ENCODE measurements around the gene FBXO30. TPM values are rescaled to one million over a fixed set of nuclear protein-coding genes. Genes with fewer than 3 reads are reported as not detected.

The FBXO30 gene
- total and polyA plus RNA-seq, 4 donors: 0.90 to 15.5 (median 3.5) TPM

DNA sequence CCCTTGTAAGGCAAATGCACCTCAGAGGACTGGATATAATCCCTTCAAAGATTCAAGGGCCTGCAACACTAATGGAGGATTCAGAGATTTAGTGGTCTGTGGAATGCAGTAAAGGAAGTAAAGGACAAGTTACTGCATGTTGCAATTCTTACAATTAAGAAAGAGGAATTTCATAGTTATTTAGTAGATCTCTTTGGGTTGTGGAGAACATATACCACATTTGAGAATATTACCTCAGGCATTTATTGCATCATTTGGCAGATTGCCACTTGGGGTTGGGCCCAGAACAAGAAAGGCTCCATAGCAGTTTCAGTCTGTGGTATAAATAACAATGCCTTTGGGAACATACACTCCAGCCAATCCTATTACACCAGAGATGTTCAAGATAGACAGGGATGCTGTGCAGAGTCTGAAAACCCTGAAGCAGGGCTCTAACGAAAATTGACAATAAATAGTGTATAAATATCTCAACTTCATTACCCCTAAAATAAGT, 58.4 kb downstream of the FBXO30 start:
- no peak overlapping the region for H3K4me3 ChIP-seq (ENCODE audit: low read depth in 1 of 3, low read length in 3 of 3)
- no peaks in the 10 kb centered on the region for H3K9me3 ChIP-seq (ENCODE audit: control insufficient read depth in 4 of 4, low read length in 3 of 4)
- DNase-seq (ENCODE audit: low spot score): no peak
- no peak overlapping the region for H3K27ac ChIP-seq (ENCODE audit: low read depth in 1 of 2, low read length in 2 of 2)
- H3K36me3 ChIP-seq (ENCODE audit: control insufficient read depth in 4 of 4, insufficient read depth in 3 of 4, low read depth in 1 of 4, low read length in 3 of 4): no peaks in the 10 kb centered on the region
- WGBS: 65% methylated on average over 1 of the region's 1 CpG
- H3K4me1 ChIP-seq (ENCODE audit: control insufficient read depth in 4 of 4, insufficient read depth in 4 of 4, low read length in 3 of 4): no peaks in the 10 kb centered on the region
- TF ChIP-seq, protein P1, sequence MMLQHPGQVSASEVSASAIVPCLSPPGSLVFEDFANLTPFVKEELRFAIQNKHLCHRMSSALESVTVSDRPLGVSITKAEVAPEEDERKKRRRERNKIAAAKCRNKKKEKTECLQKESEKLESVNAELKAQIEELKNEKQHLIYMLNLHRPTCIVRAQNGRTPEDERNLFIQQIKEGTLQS (IDR thresholded peaks at IDR 0.05): peak; percentile 72
- TF ChIP-seq YY1 (IDR thresholded peaks at IDR 0.05): no peak
- no peaks in the 10 kb centered on the region for H3K27me3 ChIP-seq (ENCODE audit: control insufficient read depth in 4 of 4, insufficient read depth in 4 of 4, low read length in 3 of 4)
- no peak overlapping the region for H3K9ac ChIP-seq (ENCODE audit: low read depth in 1 of 2, low read length in 2 of 2)

DNA sequence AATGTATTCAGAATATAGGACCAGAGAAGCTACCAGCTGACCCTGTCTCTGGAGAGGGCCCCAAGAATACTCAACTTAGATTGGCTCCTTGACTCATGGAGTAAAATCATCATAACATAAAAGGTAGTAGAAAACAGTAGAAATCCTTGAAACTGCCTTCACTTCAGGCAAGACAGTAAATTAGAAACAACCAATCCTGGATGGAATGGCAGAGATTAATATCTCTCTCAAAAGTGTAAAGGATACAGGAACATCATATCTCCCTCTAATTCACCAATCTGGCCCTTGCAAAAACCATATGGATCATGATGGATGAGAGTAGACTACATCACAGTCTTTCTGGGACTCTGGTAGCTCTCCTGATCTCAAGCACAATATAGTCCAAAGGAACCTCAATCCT, 58.9 kb downstream of the FBXO30 start:
- Histone ChIP-seq H3K9ac (ENCODE audit: low read depth in 1 of 2, low read length in 2 of 2) (no peak overlapping the region), H3K27ac (ENCODE audit: low read depth in 1 of 2, low read length in 2 of 2) (no peak overlapping the region), H3K4me3 (ENCODE audit: low read depth in 1 of 3, low read length in 3 of 3) (no peak overlapping the region), H3K9me3 (ENCODE audit: control insufficient read depth in 4 of 4, low read length in 3 of 4) (no peaks in the 10 kb centered on the region), H3K36me3 (ENCODE audit: control insufficient read depth in 4 of 4, insufficient read depth in 3 of 4, low read depth in 1 of 4, low read length in 3 of 4) (no peaks in the 10 kb centered on the region), H3K27me3 (ENCODE audit: control insufficient read depth in 4 of 4, insufficient read depth in 4 of 4, low read length in 3 of 4) (no peaks in the 10 kb centered on the region), H3K4me1 (ENCODE audit: control insufficient read depth in 4 of 4, insufficient read depth in 4 of 4, low read length in 3 of 4) (no peaks in the 10 kb centered on the region)
- no peak for DNase-seq (ENCODE audit: low spot score)
- TF ChIP-seq SP1 (IDR thresholded peaks at IDR 0.05) (no peak), FOXA1 (IDR thresholded peaks at IDR 0.05) (no peak), JUND (IDR thresholded peaks at IDR 0.05) (no peak), RXRA (IDR thresholded peaks at IDR 0.05) (no peak), FOXA2 (IDR thresholded peaks at IDR 0.05) (no peak), EGR1 (IDR thresholded peaks at IDR 0.05; ENCODE audit: low read depth in 2 of 2) (no peak), GABPA (IDR thresholded peaks at IDR 0.05 in 1 of 2, conservative IDR thresholded peaks at IDR 0.05 in 1 of 2) (no peak), NR2F2 (IDR thresholded peaks at IDR 0.05) (no peak), YY1 (IDR thresholded peaks at IDR 0.05) (no peak), HNF4A (conservative IDR thresholded peaks at IDR 0.05) (no peak), HNF4G (IDR thresholded peaks at IDR 0.05) (no peak)
- TF ChIP-seq, protein P1 (IDR thresholded peaks at IDR 0.05): no peak
- TF ChIP-seq, protein P2, sequence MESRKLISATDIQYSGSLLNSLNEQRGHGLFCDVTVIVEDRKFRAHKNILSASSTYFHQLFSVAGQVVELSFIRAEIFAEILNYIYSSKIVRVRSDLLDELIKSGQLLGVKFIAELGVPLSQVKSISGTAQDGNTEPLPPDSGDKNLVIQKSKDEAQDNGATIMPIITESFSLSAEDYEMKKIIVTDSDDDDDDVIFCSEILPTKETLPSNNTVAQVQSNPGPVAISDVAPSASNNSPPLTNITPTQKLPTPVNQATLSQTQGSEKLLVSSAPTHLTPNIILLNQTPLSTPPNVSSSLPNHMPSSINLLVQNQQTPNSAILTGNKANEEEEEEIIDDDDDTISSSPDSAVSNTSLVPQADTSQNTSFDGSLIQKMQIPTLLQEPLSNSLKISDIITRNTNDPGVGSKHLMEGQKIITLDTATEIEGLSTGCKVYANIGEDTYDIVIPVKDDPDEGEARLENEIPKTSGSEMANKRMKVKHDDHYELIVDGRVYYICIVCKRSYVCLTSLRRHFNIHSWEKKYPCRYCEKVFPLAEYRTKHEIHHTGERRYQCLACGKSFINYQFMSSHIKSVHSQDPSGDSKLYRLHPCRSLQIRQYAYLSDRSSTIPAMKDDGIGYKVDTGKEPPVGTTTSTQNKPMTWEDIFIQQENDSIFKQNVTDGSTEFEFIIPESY (IDR thresholded peaks at IDR 0.05): no peak
- TF ChIP-seq, protein P3, sequence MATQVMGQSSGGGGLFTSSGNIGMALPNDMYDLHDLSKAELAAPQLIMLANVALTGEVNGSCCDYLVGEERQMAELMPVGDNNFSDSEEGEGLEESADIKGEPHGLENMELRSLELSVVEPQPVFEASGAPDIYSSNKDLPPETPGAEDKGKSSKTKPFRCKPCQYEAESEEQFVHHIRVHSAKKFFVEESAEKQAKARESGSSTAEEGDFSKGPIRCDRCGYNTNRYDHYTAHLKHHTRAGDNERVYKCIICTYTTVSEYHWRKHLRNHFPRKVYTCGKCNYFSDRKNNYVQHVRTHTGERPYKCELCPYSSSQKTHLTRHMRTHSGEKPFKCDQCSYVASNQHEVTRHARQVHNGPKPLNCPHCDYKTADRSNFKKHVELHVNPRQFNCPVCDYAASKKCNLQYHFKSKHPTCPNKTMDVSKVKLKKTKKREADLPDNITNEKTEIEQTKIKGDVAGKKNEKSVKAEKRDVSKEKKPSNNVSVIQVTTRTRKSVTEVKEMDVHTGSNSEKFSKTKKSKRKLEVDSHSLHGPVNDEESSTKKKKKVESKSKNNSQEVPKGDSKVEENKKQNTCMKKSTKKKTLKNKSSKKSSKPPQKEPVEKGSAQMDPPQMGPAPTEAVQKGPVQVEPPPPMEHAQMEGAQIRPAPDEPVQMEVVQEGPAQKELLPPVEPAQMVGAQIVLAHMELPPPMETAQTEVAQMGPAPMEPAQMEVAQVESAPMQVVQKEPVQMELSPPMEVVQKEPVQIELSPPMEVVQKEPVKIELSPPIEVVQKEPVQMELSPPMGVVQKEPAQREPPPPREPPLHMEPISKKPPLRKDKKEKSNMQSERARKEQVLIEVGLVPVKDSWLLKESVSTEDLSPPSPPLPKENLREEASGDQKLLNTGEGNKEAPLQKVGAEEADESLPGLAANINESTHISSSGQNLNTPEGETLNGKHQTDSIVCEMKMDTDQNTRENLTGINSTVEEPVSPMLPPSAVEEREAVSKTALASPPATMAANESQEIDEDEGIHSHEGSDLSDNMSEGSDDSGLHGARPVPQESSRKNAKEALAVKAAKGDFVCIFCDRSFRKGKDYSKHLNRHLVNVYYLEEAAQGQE (IDR thresholded peaks at IDR 0.05): no peak
- TF ChIP-seq, protein P4, sequence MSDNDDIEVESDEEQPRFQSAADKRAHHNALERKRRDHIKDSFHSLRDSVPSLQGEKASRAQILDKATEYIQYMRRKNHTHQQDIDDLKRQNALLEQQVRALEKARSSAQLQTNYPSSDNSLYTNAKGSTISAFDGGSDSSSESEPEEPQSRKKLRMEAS (IDR thresholded peaks at IDR 0.05): no peak

All from liver (tissue), 9 donors.